Measurements from ENCODE around the gene PAK1. TPM values are rescaled to one million over a fixed set of nuclear protein-coding genes. Genes with fewer than 3 reads are reported as not detected.

PAK1 gene
- total and polyA plus RNA-seq, 12 donors, result 12.4 to 31.5 (median 23.4) TPM

DNA sequence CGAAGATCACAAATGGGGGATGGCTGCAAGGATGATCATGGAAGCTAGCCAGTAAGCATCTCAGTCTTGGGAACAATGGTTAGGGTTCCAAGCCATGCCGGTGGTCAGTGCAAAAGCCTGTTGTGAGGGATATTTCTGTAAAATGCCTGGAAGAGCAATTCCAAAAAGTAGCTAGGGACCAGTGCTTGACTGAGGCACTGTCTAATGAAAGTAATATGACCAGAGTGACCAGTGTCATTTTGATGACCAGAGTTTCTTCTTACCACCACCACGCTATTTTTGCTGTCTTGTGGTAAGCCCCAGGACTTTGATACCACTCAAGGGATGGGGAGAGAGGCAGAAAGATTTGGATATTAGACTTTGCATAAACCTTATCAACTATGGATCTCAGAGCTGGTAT lies 190.8 kb downstream of the PAK1 start:
- H3K9me3 ChIP-seq (replicated peaks in 1 of 3), result no peaks in the 10 kb centered on the region
- no peak overlapping the region for H3K27ac ChIP-seq
- H3K36me3 ChIP-seq (replicated peaks in 1 of 2), result no peaks in the 10 kb centered on the region
- peaks cover 4 to 5% of the 10 kb centered on the region in 2 donors for H3K4me1 ChIP-seq (replicated peaks in 1 of 2)
- no peaks in the 10 kb centered on the region for H3K27me3 ChIP-seq
- no peak for TF ChIP-seq POLR2A (IDR thresholded peaks at IDR 0.05)
- TF ChIP-seq, protein P1, sequence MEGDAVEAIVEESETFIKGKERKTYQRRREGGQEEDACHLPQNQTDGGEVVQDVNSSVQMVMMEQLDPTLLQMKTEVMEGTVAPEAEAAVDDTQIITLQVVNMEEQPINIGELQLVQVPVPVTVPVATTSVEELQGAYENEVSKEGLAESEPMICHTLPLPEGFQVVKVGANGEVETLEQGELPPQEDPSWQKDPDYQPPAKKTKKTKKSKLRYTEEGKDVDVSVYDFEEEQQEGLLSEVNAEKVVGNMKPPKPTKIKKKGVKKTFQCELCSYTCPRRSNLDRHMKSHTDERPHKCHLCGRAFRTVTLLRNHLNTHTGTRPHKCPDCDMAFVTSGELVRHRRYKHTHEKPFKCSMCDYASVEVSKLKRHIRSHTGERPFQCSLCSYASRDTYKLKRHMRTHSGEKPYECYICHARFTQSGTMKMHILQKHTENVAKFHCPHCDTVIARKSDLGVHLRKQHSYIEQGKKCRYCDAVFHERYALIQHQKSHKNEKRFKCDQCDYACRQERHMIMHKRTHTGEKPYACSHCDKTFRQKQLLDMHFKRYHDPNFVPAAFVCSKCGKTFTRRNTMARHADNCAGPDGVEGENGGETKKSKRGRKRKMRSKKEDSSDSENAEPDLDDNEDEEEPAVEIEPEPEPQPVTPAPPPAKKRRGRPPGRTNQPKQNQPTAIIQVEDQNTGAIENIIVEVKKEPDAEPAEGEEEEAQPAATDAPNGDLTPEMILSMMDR (IDR thresholded peaks at IDR 0.05), result no peak
- no peak overlapping the region for H3K4me3 ChIP-seq
- 53 to 83% (median 63%) methylated on average over 3 of the region's 3 CpGs for WGBS, 4 donors
- DNase-seq, result no peak
- intact Hi-C loops (cut with DNase I), result no loop called here

DNA sequence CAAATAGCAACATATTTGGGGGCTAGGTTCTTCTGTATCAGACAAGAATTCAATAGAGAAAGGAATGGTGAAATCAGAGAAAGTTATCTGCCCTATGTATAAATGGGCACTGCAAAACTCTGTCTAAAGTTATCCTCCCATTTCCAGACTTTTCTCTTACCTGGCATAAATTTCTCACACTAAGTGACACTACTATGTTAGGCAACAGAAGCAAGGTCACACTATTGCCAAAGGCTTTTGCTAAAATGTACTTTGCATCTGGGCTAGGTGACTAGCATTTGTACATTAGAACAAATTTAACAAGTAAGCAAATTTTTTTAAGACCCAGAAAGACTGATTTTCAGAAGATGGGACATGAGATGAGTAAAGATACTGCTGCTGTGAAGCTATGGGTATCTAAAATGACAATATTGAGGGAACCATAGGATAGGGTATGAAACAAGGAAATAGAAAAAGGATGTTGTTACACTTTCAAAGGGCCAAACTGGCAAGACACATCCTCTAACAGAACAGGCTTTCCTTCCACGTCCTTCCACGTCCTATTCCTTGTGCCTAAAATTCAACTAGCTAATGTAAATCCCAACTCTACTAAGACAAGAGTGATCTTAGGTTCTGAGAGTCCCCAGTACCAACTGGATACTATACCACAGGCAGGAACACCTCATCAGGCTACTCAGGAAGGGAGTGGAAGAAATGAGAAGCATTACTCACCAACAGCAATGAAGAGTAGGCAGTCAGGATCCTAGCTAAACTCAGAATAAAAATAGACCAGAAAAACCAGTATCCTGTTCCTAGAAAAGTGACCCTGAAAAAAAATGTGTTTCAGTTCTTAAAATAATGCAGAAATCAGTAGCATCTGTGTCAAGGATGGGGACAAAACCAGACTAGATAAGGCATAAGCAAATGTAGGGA lies 195.0 kb downstream of the PAK1 start:
- intact Hi-C loops (cut with DNase I), result no loop called here
- WGBS, 4 donors, result 38 to 52% (median 47%) methylated on average over 2 of the region's 2 CpGs

DNA sequence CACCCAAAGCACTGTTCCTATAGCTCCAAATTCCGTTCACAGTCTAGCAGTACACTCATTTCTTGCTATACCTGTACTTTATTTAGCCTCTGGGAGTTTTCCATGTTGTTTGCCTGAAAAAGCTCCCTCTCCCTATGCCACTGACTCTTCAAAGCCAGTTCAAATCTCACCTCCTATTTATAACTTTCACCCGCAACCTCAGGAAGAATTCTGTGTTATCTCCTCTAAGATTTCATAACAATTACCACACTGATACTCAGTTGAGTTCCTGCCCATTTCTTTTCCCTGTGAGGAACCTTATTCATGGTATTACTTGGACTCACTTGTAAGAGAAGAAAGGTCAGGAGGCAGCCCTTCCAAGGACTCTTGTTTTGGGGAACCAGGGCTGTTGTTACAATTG lies 197.6 kb downstream of the PAK1 start:
- H3K4me3 ChIP-seq, result no peak overlapping the region
- H3K27me3 ChIP-seq, result no peaks in the 10 kb centered on the region
- no peaks in the 10 kb centered on the region for H3K9me3 ChIP-seq (replicated peaks in 1 of 3)
- DNase-seq, result no peak
- H3K4me1 ChIP-seq (replicated peaks in 1 of 2), result peaks cover 0 to 4% of the 10 kb centered on the region in 2 donors
- H3K27ac ChIP-seq, result no peak overlapping the region
- no peaks in the 10 kb centered on the region for H3K36me3 ChIP-seq (replicated peaks in 1 of 2)
- 67 to 75% (median 70%) methylated on average over 2 of the region's 2 CpGs for WGBS, 4 donors
- intact Hi-C loops (cut with DNase I), result no loop called here
- TF ChIP-seq POLR2A (IDR thresholded peaks at IDR 0.05), result no peak
- TF ChIP-seq, protein P1 (IDR thresholded peaks at IDR 0.05), result no peak

More for the DNA sequence above, 195.0 kb downstream of the PAK1 start:
- Histone ChIP-seq H3K4me3 (no peak overlapping the region), H3K9me3 (replicated peaks in 1 of 3) (no peaks in the 10 kb centered on the region), H3K27ac (no peak overlapping the region), H3K27me3 (no peaks in the 10 kb centered on the region), H3K36me3 (replicated peaks in 1 of 2) (no peaks in the 10 kb centered on the region), H3K4me1 (replicated peaks in 1 of 2) (peaks cover 0 to 4% of the 10 kb centered on the region in 2 donors)
- DNase-seq, result no peak
- TF ChIP-seq, protein P1 (IDR thresholded peaks at IDR 0.05), result no peak
- TF ChIP-seq POLR2A (IDR thresholded peaks at IDR 0.05), result no peak

Other genes with a start within 250 kb of the PAK1 start
- 1 to 10 TPM in 1 of 9 donors, not detected in 8; 2.3 TPM for gene GDPD4, start 172.4 kb downstream of the PAK1 start, total RNA-seq
- gene GDPD4, start 172.4 kb downstream of the PAK1 start, polyA plus RNA-seq, result under 1 TPM in 1 of 3 donors, not detected in 2; 0.88 TPM
- gene AQP11, start 115.9 kb upstream of the PAK1 start, total RNA-seq, result 10 to 100 TPM; 11.6 to 57.1 (median 22.0) TPM
- 10 to 100 TPM in 1 of 3 donors, 1 to 10 TPM in 2; 1.9 to 43.4 (median 2.6) TPM for gene AQP11, start 115.9 kb upstream of the PAK1 start, polyA plus RNA-seq
- 100 to 1,000 TPM in 7 of 9 donors, 10 to 100 TPM in 2; 43.7 to 263 (median 141) TPM for gene CLNS1A, start 163.7 kb upstream of the PAK1 start, total RNA-seq
- gene CLNS1A, start 163.7 kb upstream of the PAK1 start, polyA plus RNA-seq, result 100 to 1,000 TPM in 1 of 3 donors, 10 to 100 TPM in 2; 66.4 to 176 (median 72.5) TPM